ENCODE measurements around the gene MGAT5.

Gene MGAT5

GRCh38 chr2:134393075-134393461, 139.2 kb downstream of the MGAT5 start:
- no peak for DNase-seq

- DNase-seq: no peak
These were observed 141.9 kb downstream of the MGAT5 start for GRCh38 chr2:134395779-134396178.

GRCh38 chr2:134396493-134396892, 142.6 kb downstream of the MGAT5 start:
- peak in 7 of 58 donors; percentile 7 to 29 (median 13) for DNase-seq

- DNase-seq: no peak
These were observed 143.4 kb downstream of the MGAT5 start for GRCh38 chr2:134397146-134397896.

DNA sequence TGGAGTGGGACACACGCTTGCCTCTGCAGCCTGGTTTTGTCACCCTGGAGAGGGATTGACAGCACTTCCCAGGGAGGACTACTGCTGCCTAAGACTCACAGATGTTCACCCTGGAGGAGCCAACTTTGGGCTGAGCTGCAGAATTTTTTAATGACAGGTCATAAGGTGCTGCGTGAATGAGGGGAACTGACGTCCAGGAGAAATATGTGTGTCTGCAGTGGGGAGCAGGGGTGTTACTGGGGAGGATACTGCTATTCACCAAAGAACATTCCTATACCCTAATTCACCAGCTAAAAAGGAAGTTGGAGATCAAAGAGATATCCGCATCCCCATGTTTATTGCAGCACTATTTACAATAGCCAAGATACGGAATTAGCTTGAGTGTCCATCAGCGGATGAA, 144.4 kb downstream of the MGAT5 start:
- no peak for DNase-seq

DNA sequence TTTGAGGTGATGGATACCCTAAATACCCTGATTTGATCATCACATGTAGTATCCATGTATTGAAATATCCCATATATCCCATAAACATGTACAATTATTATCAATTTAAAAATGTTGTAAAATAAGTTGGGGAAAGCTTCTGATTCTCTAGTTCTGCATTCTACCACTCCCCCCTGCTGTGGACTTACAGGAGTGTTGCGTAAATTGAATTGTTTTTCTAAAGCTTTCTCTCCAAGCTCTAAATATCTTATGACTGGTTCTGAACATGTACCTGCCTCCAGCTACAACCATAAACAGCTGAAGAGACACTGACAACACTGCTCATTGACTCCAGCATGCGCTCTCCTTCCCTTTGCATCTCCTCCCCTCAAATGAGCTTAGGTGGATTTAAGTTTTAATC, 145.2 kb downstream of the MGAT5 start:
- DNase-seq: no peak

DNA sequence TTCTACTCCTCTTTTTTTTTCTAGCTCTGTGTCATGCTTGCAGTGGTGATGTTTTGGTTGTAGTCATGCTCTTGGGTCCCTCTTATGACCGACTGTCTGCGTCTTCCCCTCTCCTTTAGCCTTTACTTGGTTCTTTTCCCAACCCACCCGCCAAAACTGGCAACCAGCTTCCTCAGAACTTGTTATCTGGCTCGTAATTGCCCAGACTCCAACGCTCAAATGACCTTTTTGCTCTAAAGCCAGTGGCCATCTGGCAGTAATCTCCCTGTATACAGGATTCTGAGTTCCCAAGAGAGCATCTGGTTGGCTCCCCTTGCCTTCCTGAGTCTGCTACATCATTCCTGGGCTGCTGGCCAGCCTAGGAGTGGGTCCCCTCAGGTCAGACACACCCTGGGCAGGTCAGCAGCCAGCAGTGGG, 147.2 kb downstream of the MGAT5 start:
- DNase-seq: no peak

GRCh38 chr2:134401789-134402188, 147.9 kb downstream of the MGAT5 start:
- no peak for DNase-seq

- no peak for DNase-seq
These were observed 148.5 kb downstream of the MGAT5 start for GRCh38 chr2:134402410-134402809.

GRCh38 chr2:134405611-134406081, 151.8 kb downstream of the MGAT5 start:
- DNase-seq: no peak

GRCh38 chr2:134406311-134406710, 152.4 kb downstream of the MGAT5 start:
- DNase-seq: no peak

- no peak for DNase-seq
These were observed 152.9 kb downstream of the MGAT5 start for GRCh38 chr2:134406736-134407135.

DNA sequence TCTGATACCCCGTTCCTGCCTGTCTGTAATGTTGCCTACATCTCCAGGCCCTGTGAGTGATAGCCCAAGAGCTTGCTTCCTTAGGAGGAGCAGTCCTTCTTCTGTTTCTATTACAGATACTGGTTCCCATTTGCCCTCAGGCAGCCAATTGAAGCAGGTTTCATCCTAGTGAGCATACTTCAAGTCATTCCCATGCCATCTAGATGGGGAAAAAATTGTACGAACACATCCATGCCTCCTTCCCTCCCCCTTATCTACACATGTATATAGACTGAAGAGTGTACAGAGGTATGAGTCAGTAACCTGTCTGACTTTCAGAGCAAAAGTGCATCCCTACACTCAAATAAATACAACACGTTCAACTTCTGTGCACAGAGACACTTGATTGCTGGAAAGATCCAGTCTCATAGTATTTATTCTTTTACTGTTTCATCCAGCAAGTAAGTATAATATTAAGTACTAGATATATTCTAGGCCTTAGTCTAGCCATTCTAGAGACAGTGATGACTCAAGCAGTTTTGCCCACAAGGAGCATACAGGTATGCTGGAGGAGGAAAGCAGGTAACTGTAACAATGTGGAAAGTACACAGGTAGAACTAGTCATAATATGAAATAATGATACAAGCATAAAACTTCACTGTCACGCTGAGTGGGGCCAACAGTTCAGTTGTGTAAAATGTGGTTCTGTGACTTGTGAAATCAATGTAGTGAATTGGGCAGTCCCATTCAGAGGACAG, 153.4 kb downstream of the MGAT5 start:
- DNase-seq: no peak

DNA sequence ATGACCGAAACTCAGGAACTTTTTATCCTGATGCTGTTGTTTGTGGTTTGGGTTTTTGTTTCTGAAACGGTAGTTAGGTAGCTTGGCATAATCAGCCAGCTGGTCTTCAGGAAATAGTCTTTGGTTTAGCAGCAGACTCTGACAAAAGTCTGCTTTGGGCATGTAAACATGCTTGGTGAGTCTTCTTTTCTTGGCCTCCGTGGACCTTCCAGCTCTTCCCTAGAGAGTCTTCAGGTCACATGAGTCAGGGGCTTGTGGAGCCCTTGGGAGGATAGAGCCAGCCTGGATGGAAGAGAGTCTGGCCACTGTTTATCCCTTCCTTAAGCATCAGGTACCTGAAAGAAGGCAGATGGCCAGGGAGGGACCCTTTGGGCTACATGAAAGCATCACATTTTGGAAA, 154.5 kb downstream of the MGAT5 start:
- DNase-seq: no peak

- no peak for DNase-seq
These were observed 154.9 kb downstream of the MGAT5 start for GRCh38 chr2:134408791-134409190.

GRCh38 chr2:134410006-134410405, 156.1 kb downstream of the MGAT5 start:
- DNase-seq: no peak

DNA sequence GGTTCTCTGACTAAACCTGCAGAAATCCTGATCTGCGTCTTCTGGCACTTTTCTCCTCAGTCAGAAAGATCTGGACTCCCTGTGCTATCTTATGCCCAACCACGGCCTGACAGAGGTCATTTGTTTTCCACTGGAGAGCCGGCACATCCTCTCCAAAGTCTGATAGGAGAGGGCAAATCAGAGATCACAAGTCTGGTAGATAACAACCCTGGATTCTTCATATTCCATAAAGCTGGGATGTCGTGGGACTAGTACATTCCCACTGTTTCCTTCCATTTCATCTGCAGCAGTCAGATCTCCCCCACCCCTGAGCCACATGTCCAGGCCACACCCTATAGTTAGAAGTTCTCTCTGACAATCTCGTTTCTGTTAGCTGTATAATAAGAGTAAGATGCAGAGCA, 157.0 kb downstream of the MGAT5 start:
- DNase-seq: peak in 11 of 58 donors; percentile 3 to 59 (median 29)

DNA sequence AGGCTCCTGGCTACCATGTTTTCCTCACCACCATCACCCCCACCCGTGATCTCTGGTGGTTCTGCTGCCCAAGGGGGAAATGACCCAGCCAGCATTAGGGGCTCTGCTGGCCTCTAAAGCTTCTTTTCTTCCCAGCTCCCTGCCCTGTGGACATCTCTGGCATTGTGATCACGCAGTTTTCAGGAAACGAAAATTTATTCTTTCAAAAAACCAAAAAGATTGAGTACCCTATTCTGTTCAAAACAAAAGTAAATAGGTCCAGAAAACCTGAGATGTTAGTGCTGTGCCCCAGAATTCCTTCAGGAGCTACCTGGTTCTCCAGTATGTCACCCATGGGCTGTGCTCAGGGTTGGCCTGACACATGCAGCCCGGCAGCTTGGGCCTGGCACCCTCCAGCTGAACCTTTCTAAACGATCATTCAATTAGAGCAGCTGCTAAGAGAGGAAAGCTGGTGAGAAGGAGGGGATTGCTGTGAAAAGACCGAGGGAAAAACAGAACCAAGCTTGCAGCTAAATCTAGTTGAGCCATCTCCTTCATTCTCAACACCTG, 157.5 kb downstream of the MGAT5 start:
- peak in 11 of 58 donors; percentile 8 to 69 (median 50) for DNase-seq

DNA sequence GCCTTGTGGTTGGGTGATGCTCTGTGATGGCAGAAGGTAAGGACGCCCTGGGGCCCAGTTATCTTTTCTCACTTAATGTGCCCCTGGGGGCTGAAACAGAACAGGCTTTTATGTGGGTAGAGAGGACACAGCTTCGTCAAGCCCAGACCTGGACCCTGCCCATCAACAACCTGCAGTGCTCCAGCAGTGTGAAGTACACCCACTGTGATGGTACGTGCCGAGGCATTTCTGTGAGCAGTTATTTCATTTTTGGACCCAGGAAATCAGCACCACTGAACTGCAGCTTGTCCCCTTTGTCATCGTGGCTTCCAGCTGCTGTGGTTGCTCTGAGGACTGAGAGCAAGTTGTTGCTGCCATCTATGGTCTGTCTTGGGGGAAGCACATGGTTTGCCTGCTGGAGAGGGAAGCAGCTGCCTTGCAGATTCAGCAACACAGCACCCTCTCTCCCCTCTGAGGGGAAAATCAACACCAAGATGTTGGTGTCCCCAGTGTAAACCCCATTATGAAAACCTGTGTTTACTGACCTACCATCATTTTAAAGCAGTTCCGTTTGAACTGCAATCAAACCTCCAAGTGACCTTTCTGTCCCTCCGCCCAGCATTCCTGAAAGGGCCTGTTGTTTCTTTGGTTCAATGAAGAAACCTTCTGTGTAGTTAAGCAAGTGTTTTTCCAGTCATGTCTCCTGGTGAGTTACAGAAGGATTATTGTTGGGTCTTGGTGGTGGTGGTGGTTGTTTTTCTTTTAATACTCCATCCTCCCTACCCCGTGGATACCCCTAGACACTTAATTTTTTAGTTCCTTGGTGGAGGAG, 158.2 kb downstream of the MGAT5 start:
- peak; percentile 14 to 95 (median 80) for DNase-seq

DNA sequence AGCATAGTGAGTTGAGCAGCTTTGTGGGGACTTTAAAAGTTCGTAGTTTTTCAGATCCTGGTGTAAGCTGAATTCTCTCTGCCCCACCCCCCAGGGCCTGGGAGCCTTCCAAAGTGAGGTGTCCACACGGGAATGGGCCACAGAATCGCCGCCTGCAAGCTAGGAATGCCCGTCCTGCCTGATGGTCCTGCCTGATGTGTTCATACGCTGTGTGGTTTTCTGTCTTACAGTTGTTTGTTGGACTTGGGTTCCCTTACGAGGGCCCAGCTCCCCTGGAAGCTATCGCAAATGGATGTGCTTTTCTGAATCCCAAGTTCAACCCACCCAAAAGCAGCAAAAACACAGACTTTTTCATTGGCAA, 158.7 kb downstream of the MGAT5 start:
- peak in 19 of 58 donors; percentile 9 to 71 (median 32) for DNase-seq

- DNase-seq: no peak
These were observed 159.6 kb downstream of the MGAT5 start for GRCh38 chr2:134413430-134413829.

GRCh38 chr2:134413912-134414311, 160.0 kb downstream of the MGAT5 start:
- DNase-seq: no peak
